OCI-LY1 (cell line): ENCODE measurements around the gene RIPK4.

ENCODE experiments used
- H2AFZ ChIP-seq: fragments of 200-600 bp; sonication (generic), shearing (Covaris generic); 2 replicates; pipeline ENCODE4 v1.6.0; 2014; ENCODE audit warnings: antibody characterized with exemption, mild to moderate bottlenecking, low read length
- H3F3A ChIP-seq: fragments of 200-600 bp; sonication (generic), shearing (Covaris generic); 2 replicates; pipeline ENCODE4 v1.6.0; 2014; ENCODE audit warnings: mild to moderate bottlenecking, antibody characterized with exemption, low read length, moderate library complexity; ENCODE audit not compliant: insufficient read depth
- H3K27ac ChIP-seq: fragments of 200-600 bp; sonication (generic); 2 replicates; pipeline ENCODE4 v1.5.1; 2014; ENCODE audit warnings: low read length, mixed run types, mild to moderate bottlenecking, low read depth; ENCODE audit not compliant: poor library complexity, severe bottlenecking
- H3K27me3 ChIP-seq: fragments of 200-600 bp; sonication (generic); 2 replicates; pipeline ENCODE4 v1.6.0; 2014; ENCODE audit warnings: antibody characterized with exemption, mild to moderate bottlenecking, low read length, moderate library complexity; ENCODE audit not compliant: insufficient read depth
- H3K36me3 ChIP-seq: fragments of 200-600 bp; sonication (generic); 2 replicates; pipeline ENCODE4 v1.6.1; 2014; ENCODE audit warnings: mild to moderate bottlenecking, antibody characterized with exemption, low read length, moderate library complexity, mixed read lengths; ENCODE audit not compliant: insufficient read depth
- H3K4me1 ChIP-seq: fragments of 200-600 bp; sonication (generic); 2 replicates; pipeline ENCODE4 v1.5.1; 2014; ENCODE audit warnings: mild to moderate bottlenecking, low read length, moderate library complexity; ENCODE audit not compliant: insufficient read depth, severe bottlenecking
- H3K4me2 ChIP-seq: fragments of 200-600 bp; sonication (generic), shearing (Covaris generic); 2 replicates; pipeline ENCODE4 v1.6.1; 2014; ENCODE audit warnings: low read length
- H3K4me3 ChIP-seq: fragments of 200-600 bp; sonication (generic); 2 replicates; pipeline ENCODE4 v1.5.1; 2014; ENCODE audit warnings: low read length, low read depth, mild to moderate bottlenecking, mixed read lengths; ENCODE audit not compliant: poor library complexity, severe bottlenecking
- H3K79me2 ChIP-seq: fragments of 200-600 bp; shearing (Covaris generic); 2 replicates; pipeline ENCODE4 v1.6.1; 2016; ENCODE audit warnings: mixed run types, low read length, mixed read lengths; ENCODE audit not compliant: insufficient read depth
- H3K9ac ChIP-seq: fragments of 200-600 bp; sonication (generic), shearing (Covaris generic); 2 replicates; pipeline ENCODE4 v1.6.1; 2014; ENCODE audit warnings: mild to moderate bottlenecking, low read length, mixed read lengths
- H3K9me2 ChIP-seq: fragments of 200-600 bp; sonication (generic), shearing (Covaris generic); 2 replicates; pipeline ENCODE4 v1.6.1; 2014; ENCODE audit warnings: low read depth, mild to moderate bottlenecking, low read length, mixed read lengths
- H3K9me3 ChIP-seq: fragments of 200-600 bp; shearing (Covaris generic); 2 replicates; pipeline ENCODE4 v1.6.1; 2014; ENCODE audit warnings: low read length, mixed read lengths
- H4K20me1 ChIP-seq: fragments of 200-600 bp; sonication (generic), shearing (Covaris generic); 2 replicates; pipeline ENCODE4 v1.6.0; 2016; ENCODE audit warnings: mild to moderate bottlenecking, low read length; ENCODE audit not compliant: insufficient read depth
- EZH2 ChIP-seq: fragments of 200-600 bp; sonication (generic), shearing (Covaris generic); IDR thresholded peaks from 2 replicates; pipeline ENCODE4 v1.8.0; 2017; ENCODE audit warnings: borderline replicate concordance, mixed run types, mild to moderate bottlenecking, antibody characterized with exemption, low read length, moderate library complexity, mixed read lengths
- TF ChIP-seq, protein P1 (sequence below): fragments of 200-600 bp; sonication (generic), shearing (Covaris generic); IDR thresholded peaks from 2 replicates; pipeline ENCODE4 v1.5.1; 2017; ENCODE audit warnings: mild to moderate bottlenecking, antibody characterized with exemption, low read length, moderate library complexity, mixed read lengths

RIPK4 gene

DNA sequence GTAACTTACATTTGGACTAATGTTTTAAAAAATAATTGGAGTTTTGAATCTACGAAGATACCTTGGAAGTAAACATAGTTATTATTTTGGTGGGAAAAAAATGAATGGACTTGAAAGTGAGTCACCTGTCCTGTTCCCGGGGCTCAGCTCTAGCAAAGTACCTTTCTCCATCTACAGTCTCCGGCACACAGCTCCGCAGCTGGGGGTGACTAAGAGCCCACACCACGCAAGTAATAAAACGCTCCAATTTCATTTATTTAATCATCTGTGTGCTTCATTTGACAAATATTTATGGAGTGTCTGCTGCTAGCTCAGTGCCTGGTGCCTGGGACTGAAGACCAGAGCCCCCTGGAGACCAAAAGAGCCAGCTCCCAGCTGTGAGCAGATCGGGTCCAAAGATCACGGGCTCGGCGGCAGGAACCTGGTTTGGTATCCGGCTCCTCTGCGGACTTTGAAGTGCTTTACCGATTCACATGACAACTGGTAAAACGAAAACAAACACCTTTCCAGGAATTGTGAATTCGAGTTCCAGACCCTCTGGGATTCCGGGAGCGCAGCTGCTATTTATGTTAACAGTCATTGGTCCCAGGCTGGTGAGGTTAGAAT is 1.7 kb upstream of the RIPK4 start:
- no peaks in the 10 kb centered on the region for H3K9me3 ChIP-seq
- H3K4me3 ChIP-seq, result no peak overlapping the region
- H4K20me1 ChIP-seq, result no peaks in the 10 kb centered on the region
- no peaks in the 10 kb centered on the region for H3K36me3 ChIP-seq
- H2AFZ ChIP-seq, result no peak overlapping the region
- TF ChIP-seq EZH2, result no peak
- TF ChIP-seq, protein P1, sequence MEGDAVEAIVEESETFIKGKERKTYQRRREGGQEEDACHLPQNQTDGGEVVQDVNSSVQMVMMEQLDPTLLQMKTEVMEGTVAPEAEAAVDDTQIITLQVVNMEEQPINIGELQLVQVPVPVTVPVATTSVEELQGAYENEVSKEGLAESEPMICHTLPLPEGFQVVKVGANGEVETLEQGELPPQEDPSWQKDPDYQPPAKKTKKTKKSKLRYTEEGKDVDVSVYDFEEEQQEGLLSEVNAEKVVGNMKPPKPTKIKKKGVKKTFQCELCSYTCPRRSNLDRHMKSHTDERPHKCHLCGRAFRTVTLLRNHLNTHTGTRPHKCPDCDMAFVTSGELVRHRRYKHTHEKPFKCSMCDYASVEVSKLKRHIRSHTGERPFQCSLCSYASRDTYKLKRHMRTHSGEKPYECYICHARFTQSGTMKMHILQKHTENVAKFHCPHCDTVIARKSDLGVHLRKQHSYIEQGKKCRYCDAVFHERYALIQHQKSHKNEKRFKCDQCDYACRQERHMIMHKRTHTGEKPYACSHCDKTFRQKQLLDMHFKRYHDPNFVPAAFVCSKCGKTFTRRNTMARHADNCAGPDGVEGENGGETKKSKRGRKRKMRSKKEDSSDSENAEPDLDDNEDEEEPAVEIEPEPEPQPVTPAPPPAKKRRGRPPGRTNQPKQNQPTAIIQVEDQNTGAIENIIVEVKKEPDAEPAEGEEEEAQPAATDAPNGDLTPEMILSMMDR, result no peak
- H3K79me2 ChIP-seq, result no peaks in the 10 kb centered on the region
- H3F3A ChIP-seq, result no peaks in the 10 kb centered on the region
- no peaks in the 10 kb centered on the region for H3K9me2 ChIP-seq
- 0 out of 2 replicates have a peak, but pooled peaks cover 10% of the 10 kb centered on the region for H3K27me3 ChIP-seq
- no peak overlapping the region for H3K9ac ChIP-seq
- H3K4me1 ChIP-seq, result no peaks in the 10 kb centered on the region
- no peak overlapping the region for H3K4me2 ChIP-seq
- no peak overlapping the region for H3K27ac ChIP-seq

DNA sequence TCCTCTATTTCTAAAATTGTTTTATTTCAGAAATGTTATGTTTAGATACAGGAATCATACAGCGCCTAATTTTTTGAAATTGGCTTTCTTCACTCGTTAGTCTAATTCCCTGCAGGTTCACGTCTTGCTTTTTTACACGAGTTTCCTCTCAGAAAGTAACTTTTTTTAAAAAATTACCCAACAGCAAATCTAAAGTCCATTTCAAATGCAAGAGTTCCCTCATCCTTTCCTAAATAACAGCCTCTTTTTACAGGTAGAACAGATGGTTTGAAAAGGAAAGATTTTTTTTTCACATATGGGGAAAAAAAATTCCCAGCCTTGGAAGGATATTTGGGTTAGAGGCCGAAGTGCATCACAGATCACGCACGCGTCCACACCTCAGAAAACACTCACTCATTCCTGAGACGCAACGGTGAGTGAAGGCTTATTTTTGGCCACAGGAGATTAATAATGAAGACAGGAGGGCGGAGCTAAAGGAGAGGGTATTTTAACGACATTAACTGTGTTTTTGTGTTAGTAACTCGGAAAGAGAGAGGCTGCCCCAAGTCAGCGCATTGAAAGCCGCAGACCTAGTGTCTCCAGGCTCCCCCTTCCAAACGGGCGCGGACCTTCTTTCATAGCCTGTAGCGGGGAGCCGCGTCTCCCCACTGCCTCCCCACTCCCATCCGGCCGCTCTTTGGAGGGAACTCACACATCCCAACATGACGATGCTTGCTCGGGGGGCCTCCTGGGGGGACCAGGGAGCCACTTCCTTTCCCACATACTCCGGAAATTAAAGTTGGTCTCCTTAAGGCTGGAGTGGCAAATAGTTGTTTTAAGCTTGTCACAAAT is 969 bp upstream of the RIPK4 start:
- Histone ChIP-seq H3K27ac (no peak overlapping the region), H3K27me3 (0 out of 2 replicates have a peak, but pooled peaks cover 10% of the 10 kb centered on the region)

DNA sequence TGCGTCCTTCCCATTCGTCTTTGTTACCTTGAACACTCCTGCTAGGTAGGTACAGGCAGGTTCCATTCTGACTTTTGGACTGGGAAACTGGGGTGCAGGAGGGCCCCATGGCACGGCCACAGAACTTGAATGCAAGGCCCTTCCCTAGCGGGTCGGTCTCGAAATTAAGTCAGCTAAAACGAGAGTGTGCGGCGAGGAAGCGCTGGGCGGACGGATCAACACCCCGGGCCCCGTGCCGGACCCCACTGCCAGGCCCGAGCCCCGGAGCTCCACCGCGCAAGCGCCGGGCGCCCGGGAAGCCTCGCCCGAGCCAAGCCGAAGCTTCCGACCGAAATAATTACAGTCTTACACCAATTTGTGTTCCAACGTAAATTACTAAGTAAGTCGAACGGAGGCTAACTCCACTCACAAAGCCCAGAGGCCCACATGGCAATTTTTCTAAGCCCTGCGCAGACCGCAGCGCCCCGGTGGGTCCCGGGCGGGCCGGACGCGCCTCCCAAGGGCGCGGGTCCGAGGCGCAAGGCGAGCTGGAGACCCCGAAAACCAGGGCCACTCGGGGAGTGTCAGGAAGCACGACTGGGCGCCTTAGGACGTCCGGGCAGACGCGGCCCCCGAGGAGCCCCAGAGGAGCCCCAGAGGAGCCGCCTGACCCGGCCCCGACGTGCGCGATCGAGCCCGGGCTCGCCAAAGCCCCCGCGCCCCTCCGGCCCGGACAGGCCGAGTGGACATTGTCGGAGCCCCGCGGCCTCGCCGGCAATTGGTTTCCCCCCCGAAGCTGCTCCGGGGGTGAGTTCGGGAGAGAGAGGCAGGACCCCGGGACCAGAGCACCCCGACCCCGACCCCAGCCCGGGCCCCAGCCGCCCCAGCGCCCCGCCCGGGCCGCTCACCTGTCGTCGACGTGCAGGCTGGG is 624 bp downstream of the RIPK4 start:
- Histone ChIP-seq H3K9me2 (no peaks in the 10 kb centered on the region), H3K9me3 (no peaks in the 10 kb centered on the region), H3K4me3 (no peak overlapping the region), H3K27ac (no peak overlapping the region), H3K9ac (no peak overlapping the region), H4K20me1 (no peaks in the 10 kb centered on the region), H3K27me3 (0 out of 2 replicates have a peak, but pooled peaks cover 5% of the 10 kb centered on the region), H3K79me2 (no peaks in the 10 kb centered on the region), H3K36me3 (no peaks in the 10 kb centered on the region), H3K4me2 (no peak overlapping the region), H3K4me1 (no peaks in the 10 kb centered on the region), H2AFZ (no peak overlapping the region), H3F3A (no peaks in the 10 kb centered on the region)
- TF ChIP-seq, protein P1, result no peak
- TF ChIP-seq EZH2, result no peak

More for the DNA sequence above, 969 bp upstream of the RIPK4 start:
- no peaks in the 10 kb centered on the region for H4K20me1 ChIP-seq
- no peaks in the 10 kb centered on the region for H3K36me3 ChIP-seq
- TF ChIP-seq, protein P1, result no peak
- no peak overlapping the region for H2AFZ ChIP-seq
- H3K4me2 ChIP-seq, result no peak overlapping the region
- H3F3A ChIP-seq, result no peaks in the 10 kb centered on the region
- H3K9ac ChIP-seq, result no peak overlapping the region
- H3K4me1 ChIP-seq, result no peaks in the 10 kb centered on the region
- no peaks in the 10 kb centered on the region for H3K79me2 ChIP-seq
- H3K4me3 ChIP-seq, result no peak overlapping the region
- H3K9me3 ChIP-seq, result no peaks in the 10 kb centered on the region
- H3K9me2 ChIP-seq, result no peaks in the 10 kb centered on the region
